ENCODE measurements around the gene EPB42.

GRCh38 chr15:43169888-43170287, 50.9 kb downstream of the EPB42 start:
- no peak for TF ChIP-seq POLR2A (IDR thresholded peaks at IDR 0.05)
- TF ChIP-seq, protein P1, sequence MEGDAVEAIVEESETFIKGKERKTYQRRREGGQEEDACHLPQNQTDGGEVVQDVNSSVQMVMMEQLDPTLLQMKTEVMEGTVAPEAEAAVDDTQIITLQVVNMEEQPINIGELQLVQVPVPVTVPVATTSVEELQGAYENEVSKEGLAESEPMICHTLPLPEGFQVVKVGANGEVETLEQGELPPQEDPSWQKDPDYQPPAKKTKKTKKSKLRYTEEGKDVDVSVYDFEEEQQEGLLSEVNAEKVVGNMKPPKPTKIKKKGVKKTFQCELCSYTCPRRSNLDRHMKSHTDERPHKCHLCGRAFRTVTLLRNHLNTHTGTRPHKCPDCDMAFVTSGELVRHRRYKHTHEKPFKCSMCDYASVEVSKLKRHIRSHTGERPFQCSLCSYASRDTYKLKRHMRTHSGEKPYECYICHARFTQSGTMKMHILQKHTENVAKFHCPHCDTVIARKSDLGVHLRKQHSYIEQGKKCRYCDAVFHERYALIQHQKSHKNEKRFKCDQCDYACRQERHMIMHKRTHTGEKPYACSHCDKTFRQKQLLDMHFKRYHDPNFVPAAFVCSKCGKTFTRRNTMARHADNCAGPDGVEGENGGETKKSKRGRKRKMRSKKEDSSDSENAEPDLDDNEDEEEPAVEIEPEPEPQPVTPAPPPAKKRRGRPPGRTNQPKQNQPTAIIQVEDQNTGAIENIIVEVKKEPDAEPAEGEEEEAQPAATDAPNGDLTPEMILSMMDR (IDR thresholded peaks at IDR 0.05), result no peak

All from right lobe of liver (tissue), 4 donors.